HepG2 (cell line): ENCODE data around the gene COX14. TPM values are rescaled to one million over a fixed set of nuclear protein-coding genes. Genes with fewer than 3 reads are reported as not detected.

Experiments
- AHDC1 ChIP-seq: sonication (generic); formaldehyde crosslinking; IDR thresholded peaks from 2 replicates; pipeline ENCODE4 v1.5.1; 2020; ENCODE audit warnings: mild to moderate bottlenecking, missing genetic modification reagents, borderline replicate concordance
- CREB1 ChIP-seq, 2 experiments: fragments of 450-650 bp in 1 of 2; IDR thresholded peaks; 2 replicates each; pipeline ENCODE4 v1.6.1; 2016 to 2017; ENCODE audit warnings: control low read depth in 1 of 2, mild to moderate bottlenecking in 1 of 2, missing compliant biosample characterization in 1 of 2, missing genetic modification characterization in 1 of 2
- DMAP1 ChIP-seq: IDR thresholded peaks from 2 replicates; pipeline ENCODE4 v1.6.1; 2016
- FOXA3 ChIP-seq: IDR thresholded peaks from 2 replicates; pipeline ENCODE4 v1.6.1; 2016; ENCODE audit warnings: missing genetic modification reagents, missing compliant biosample characterization
- HIVEP1 ChIP-seq: sonication (generic); formaldehyde crosslinking; IDR thresholded peaks from 2 replicates; pipeline ENCODE4 v1.4.0; 2020; ENCODE audit warnings: mild to moderate bottlenecking, missing genetic modification reagents
- HMGXB3 ChIP-seq: sonication (generic); formaldehyde crosslinking; IDR thresholded peaks from 2 replicates; pipeline ENCODE4 v1.4.0; 2020; ENCODE audit warnings: missing genetic modification reagents, borderline replicate concordance
- KDM3A ChIP-seq: IDR thresholded peaks from 2 replicates; pipeline ENCODE4 v1.6.1; 2018; ENCODE audit warnings: low read depth, missing compliant biosample characterization
- MTA3 ChIP-seq: sonication (generic); formaldehyde crosslinking; IDR thresholded peaks from 2 replicates; pipeline ENCODE4 v1.4.0; 2020; ENCODE audit warnings: missing genetic modification reagents
- RNF2 ChIP-seq: fragments of 450-650 bp; conservative IDR thresholded peaks from 2 replicates; pipeline ENCODE4 v1.6.1; 2016; ENCODE audit warnings: low read depth
- SMC3 ChIP-seq: IDR thresholded peaks from 2 replicates; pipeline ENCODE4 v1.6.1; 2011; ENCODE audit warnings: low read length, improper control_type of control experiment
- TIGD3 ChIP-seq: sonication (generic); formaldehyde crosslinking; IDR thresholded peaks from 2 replicates; pipeline ENCODE4 v1.5.1; 2020; ENCODE audit warnings: mild to moderate bottlenecking, missing genetic modification reagents, borderline replicate concordance
- ZFP91 ChIP-seq: sonication (generic); formaldehyde crosslinking; IDR thresholded peaks from 2 replicates; pipeline ENCODE4 v1.9.0; 2022; ENCODE audit warnings: missing genetic modification reagents, mild to moderate bottlenecking, borderline replicate concordance
- ZFX ChIP-seq: sonication (generic); formaldehyde crosslinking; IDR thresholded peaks from 2 replicates; pipeline ENCODE4 v1.4.0; 2020; ENCODE audit warnings: mild to moderate bottlenecking, low read depth, missing genetic modification reagents, moderate library complexity
- ZNF343 ChIP-seq: sonication (generic); formaldehyde crosslinking; IDR thresholded peaks from 2 replicates; pipeline ENCODE4 v1.4.0; 2020; ENCODE audit warnings: mild to moderate bottlenecking, missing genetic modification reagents
- ZNF367 ChIP-seq: sonication (generic); formaldehyde crosslinking; IDR thresholded peaks from 2 replicates; pipeline ENCODE4 v1.4.0; 2020; ENCODE audit warnings: missing genetic modification reagents, borderline replicate concordance
- ZNF549 ChIP-seq: sonication (generic); formaldehyde crosslinking; IDR thresholded peaks from 2 replicates; pipeline ENCODE4 v1.5.0; 2020; ENCODE audit warnings: missing genetic modification reagents
- ZNF607 ChIP-seq: sonication (generic); formaldehyde crosslinking; IDR thresholded peaks from 2 replicates; pipeline ENCODE4 v1.5.1; 2020; ENCODE audit warnings: missing genetic modification reagents, mild to moderate bottlenecking, borderline replicate concordance
- polyA plus RNA-seq, 8 experiments: library from polyadenylated mRNA; depleted of rRNA in 3 of 8; stranded (reverse) in 7 of 8; unstranded in 1 of 8; fragments of >200 nt; fragmentation: Illumina TruSeq in 4 of 8; extraction: Trizol in 4 of 8; gene quantifications; 2 replicates each; pipeline versions ENCODE4 v1.2.1 to v1.2.3, GENCODE V29; 2011 to 2016; ENCODE audit warnings: low read depth in 4 of 8, missing spikeins in 1 of 8, mixed read lengths in 1 of 8; ENCODE audit not compliant: insufficient read depth in 1 of 8
- total RNA-seq, 5 experiments: library from RNA; depleted of rRNA; stranded (reverse); fragments of >200 nt; fragmentation: Illumina TruSeq; extraction: Trizol; gene quantifications; 2 replicates each; pipeline ENCODE4 v1.2.3, GENCODE V29; 2016; ENCODE audit warnings: low read depth in 1 of 5

Gene COX14
- total and polyA plus RNA-seq, 2 of the 13 experiments (the other 11 are each of a cell fraction or from before 2014, with no cell fraction given): 53.0 to 71.6 TPM

GRCh38 chr12:50103767-50104321 is 8.2 kb upstream of the COX14 start, which contains the start of gene GPD1 (continued):
- TF ChIP-seq ZNF343 (CRISPR knock-in tag) (no peak), HMGXB3 (CRISPR knock-in tag) (0 out of 2 replicates have a peak, but pooled peaks have one; percentile 21), MTA3 (no peak), DMAP1 (CRISPR knock-in tag) (0 out of 2 replicates have a peak, but pooled peaks have one; percentile 47), CREB1 (IDR thresholded peaks at IDR 0.05) (no peak), CREB1 (CRISPR knock-in tag; IDR thresholded peaks at IDR 0.05) (no peak), RNF2 (no peak), ZFX (CRISPR knock-in tag) (peak; percentile 35), AHDC1 (no peak), ZNF367 (CRISPR knock-in tag) (peak; percentile 96), TIGD3 (CRISPR knock-in tag) (0 out of 2 replicates have a peak, but pooled peaks have one; percentile 45), FOXA3 (CRISPR knock-in tag) (no peak), ZFP91 (CRISPR knock-in tag) (peak; percentile 59; the same call in 1 of the 2 replicates), SMC3 (no peak), ZNF549 (no peak), ZNF607 (peak; percentile 78; the same call in 1 of the 2 replicates), HIVEP1 (CRISPR knock-in tag) (no peak), KDM3A (CRISPR knock-in tag) (no peak)
